Ishikawa (cell line): ENCODE data around the gene LRRC49.

Experiments
- CEBPB ChIP-seq: IDR thresholded peaks from 2 replicates; pipeline ENCODE4 v1.6.1; 2012
- FOXM1 ChIP-seq: IDR thresholded peaks from 2 replicates; pipeline ENCODE4 v1.6.1; 2012; ENCODE audit warnings: low read depth, borderline replicate concordance
- NFIC ChIP-seq: IDR thresholded peaks from 2 replicates; pipeline ENCODE4 v1.6.1; 2012
- RAD21 ChIP-seq: IDR thresholded peaks from 2 replicates; pipeline ENCODE4 v1.6.1; 2012; ENCODE audit warnings: low read depth
- REST ChIP-seq: IDR thresholded peaks from 2 replicates; pipeline ENCODE4 v1.6.1; 2012; ENCODE audit warnings: low read depth, mild to moderate bottlenecking
- TAF1 ChIP-seq: IDR thresholded peaks from 2 replicates; pipeline ENCODE4 v1.6.1; 2012; ENCODE audit warnings: low read depth, mild to moderate bottlenecking
- TEAD4 ChIP-seq: IDR thresholded peaks from 2 replicates; pipeline ENCODE4 v1.6.1; 2012

GRCh38 chr15:71052356-71052755, 159.7 kb downstream of the LRRC49 start:
- TF ChIP-seq REST, result no peak
- no peak for TF ChIP-seq CEBPB
- TF ChIP-seq TAF1, result no peak
- no peak for TF ChIP-seq FOXM1
- TF ChIP-seq RAD21, result no peak
- TF ChIP-seq NFIC, result no peak
- TF ChIP-seq TEAD4, result no peak
